ENCODE results near the gene FRMD5. TPM values are rescaled to one million over a fixed set of nuclear protein-coding genes. Genes with fewer than 3 reads are reported as not detected.

Gene FRMD5
- total RNA-seq, 1 donor from 2014 or later, result 43.8 TPM

DNA sequence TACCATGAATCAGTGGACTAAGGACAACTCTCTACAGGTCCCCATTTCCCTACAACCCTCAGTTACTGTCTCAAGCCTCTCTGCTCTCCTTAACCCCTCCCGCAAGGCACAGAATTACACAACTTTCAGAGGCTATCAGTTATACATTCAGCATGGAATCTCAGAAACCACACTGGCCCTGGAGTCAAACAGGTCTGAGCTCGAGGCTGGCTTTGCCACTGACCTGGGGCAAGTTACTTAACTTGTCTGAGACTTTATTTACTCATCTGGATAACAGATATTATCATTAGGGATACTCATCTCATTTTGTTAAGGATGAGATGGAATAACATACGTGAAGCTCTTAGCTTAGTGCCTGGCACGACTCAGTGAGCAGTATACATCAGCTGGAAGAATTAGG is 273.1 kb downstream of the FRMD5 start:
- H3K4me1 Mint-ChIP-seq (ENCODE audit: low read depth, unreplicated experiment), result peaks cover 41% of the 10 kb centered on the region
- peaks cover 8% of the 10 kb centered on the region for H3K36me3 Mint-ChIP-seq (ENCODE audit: unreplicated experiment)
- no peak for DNase-seq
- H3K27me3 Mint-ChIP-seq (ENCODE audit: unreplicated experiment), result peaks cover 2% of the 10 kb centered on the region
- peak overlapping the region; percentile 17 for H3K27ac Mint-ChIP-seq (ENCODE audit: unreplicated experiment)
- no peak overlapping the region for H3K4me3 Mint-ChIP-seq (ENCODE audit: unreplicated experiment)
- H3K9me3 Mint-ChIP-seq (ENCODE audit: unreplicated experiment), result peaks cover 4% of the 10 kb centered on the region
- TF ChIP-seq, protein P1, sequence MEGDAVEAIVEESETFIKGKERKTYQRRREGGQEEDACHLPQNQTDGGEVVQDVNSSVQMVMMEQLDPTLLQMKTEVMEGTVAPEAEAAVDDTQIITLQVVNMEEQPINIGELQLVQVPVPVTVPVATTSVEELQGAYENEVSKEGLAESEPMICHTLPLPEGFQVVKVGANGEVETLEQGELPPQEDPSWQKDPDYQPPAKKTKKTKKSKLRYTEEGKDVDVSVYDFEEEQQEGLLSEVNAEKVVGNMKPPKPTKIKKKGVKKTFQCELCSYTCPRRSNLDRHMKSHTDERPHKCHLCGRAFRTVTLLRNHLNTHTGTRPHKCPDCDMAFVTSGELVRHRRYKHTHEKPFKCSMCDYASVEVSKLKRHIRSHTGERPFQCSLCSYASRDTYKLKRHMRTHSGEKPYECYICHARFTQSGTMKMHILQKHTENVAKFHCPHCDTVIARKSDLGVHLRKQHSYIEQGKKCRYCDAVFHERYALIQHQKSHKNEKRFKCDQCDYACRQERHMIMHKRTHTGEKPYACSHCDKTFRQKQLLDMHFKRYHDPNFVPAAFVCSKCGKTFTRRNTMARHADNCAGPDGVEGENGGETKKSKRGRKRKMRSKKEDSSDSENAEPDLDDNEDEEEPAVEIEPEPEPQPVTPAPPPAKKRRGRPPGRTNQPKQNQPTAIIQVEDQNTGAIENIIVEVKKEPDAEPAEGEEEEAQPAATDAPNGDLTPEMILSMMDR (IDR thresholded peaks at IDR 0.05; ENCODE audit: partially characterized antibody, unreplicated experiment), result no peak

DNA sequence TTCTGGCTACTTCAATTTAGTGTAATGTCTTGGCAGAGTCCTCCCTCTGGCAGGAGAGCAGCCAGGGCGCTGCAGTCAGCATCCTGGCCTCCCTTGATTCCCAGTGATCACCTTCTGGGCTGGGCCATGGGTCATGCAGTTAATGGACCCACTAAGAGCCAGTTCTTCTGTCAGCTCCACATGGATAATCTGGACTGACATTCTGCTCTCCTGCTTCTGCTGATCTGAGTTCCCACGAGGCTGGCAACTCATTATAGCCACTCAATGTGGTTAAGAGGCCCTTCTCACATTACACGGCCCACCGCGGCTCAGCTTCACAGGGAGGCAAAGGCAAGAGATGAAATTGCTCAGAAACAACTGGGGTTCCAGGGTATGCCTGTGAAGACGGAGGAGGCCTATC is 274.3 kb downstream of the FRMD5 start:
- DNase-seq, result peak; percentile 82
- TF ChIP-seq, protein P1 (IDR thresholded peaks at IDR 0.05; ENCODE audit: partially characterized antibody, unreplicated experiment), result no peak
- Mint-ChIP-seq H3K9me3 (ENCODE audit: unreplicated experiment) (peaks cover 4% of the 10 kb centered on the region), H3K4me3 (ENCODE audit: unreplicated experiment) (peak overlapping the region; percentile 56), H3K27me3 (ENCODE audit: unreplicated experiment) (peaks cover 1% of the 10 kb centered on the region), H3K4me1 (ENCODE audit: low read depth, unreplicated experiment) (peaks cover 39% of the 10 kb centered on the region), H3K36me3 (ENCODE audit: unreplicated experiment) (peaks cover 8% of the 10 kb centered on the region), H3K27ac (ENCODE audit: unreplicated experiment) (peak overlapping the region; percentile 88)

GRCh38 chr15:43920254-43920600 is 274.8 kb downstream of the FRMD5 start:
- Mint-ChIP-seq H3K27ac (ENCODE audit: unreplicated experiment) (no peak overlapping the region), H3K4me3 (ENCODE audit: unreplicated experiment) (no peak overlapping the region), H3K27me3 (ENCODE audit: unreplicated experiment) (no peaks in the 10 kb centered on the region), H3K4me1 (ENCODE audit: low read depth, unreplicated experiment) (peaks cover 38% of the 10 kb centered on the region), H3K9me3 (ENCODE audit: unreplicated experiment) (peaks cover 4% of the 10 kb centered on the region), H3K36me3 (ENCODE audit: unreplicated experiment) (peaks cover 8% of the 10 kb centered on the region)
- TF ChIP-seq, protein P1 (IDR thresholded peaks at IDR 0.05; ENCODE audit: partially characterized antibody, unreplicated experiment), result no peak
- no peak for DNase-seq

- peak overlapping the region; percentile 26 for H3K27ac Mint-ChIP-seq (ENCODE audit: unreplicated experiment)
- TF ChIP-seq, protein P1 (IDR thresholded peaks at IDR 0.05; ENCODE audit: partially characterized antibody, unreplicated experiment), result no peak
- H3K27me3 Mint-ChIP-seq (ENCODE audit: unreplicated experiment), result no peaks in the 10 kb centered on the region
- H3K9me3 Mint-ChIP-seq (ENCODE audit: unreplicated experiment), result peaks cover 4% of the 10 kb centered on the region
- peaks cover 38% of the 10 kb centered on the region for H3K4me1 Mint-ChIP-seq (ENCODE audit: low read depth, unreplicated experiment)
- H3K4me3 Mint-ChIP-seq (ENCODE audit: unreplicated experiment), result no peak overlapping the region
- H3K36me3 Mint-ChIP-seq (ENCODE audit: unreplicated experiment), result peaks cover 8% of the 10 kb centered on the region
- no peak for DNase-seq
Measured at GRCh38 chr15:43919540-43920253, 275.4 kb downstream of the FRMD5 start.

- Mint-ChIP-seq H3K4me1 (ENCODE audit: low read depth, unreplicated experiment) (peaks cover 38% of the 10 kb centered on the region), H3K9me3 (ENCODE audit: unreplicated experiment) (peaks cover 6% of the 10 kb centered on the region), H3K36me3 (ENCODE audit: unreplicated experiment) (peaks cover 8% of the 10 kb centered on the region), H3K4me3 (ENCODE audit: unreplicated experiment) (no peak overlapping the region), H3K27me3 (ENCODE audit: unreplicated experiment) (no peaks in the 10 kb centered on the region), H3K27ac (ENCODE audit: unreplicated experiment) (no peak overlapping the region)
- DNase-seq, result no peak
- TF ChIP-seq, protein P1 (IDR thresholded peaks at IDR 0.05; ENCODE audit: partially characterized antibody, unreplicated experiment), result no peak
Measured at GRCh38 chr15:43918717-43919116, 276.4 kb downstream of the FRMD5 start.

All from glutamatergic neuron (in vitro differentiated cells).